ENCODE data around the gene TNIP1.

Gene TNIP1

GRCh38 chr5:151105561-151105960, 24.7 kb upstream of the TNIP1 start:
- DNase-seq = no peak

- DNase-seq = no peak
Observed at GRCh38 chr5:151104795-151105194, 24.0 kb upstream of the TNIP1 start.

GRCh38 chr5:151101746-151102145, 20.9 kb upstream of the TNIP1 start:
- DNase-seq = no peak

- DNase-seq = no peak
Observed at GRCh38 chr5:151101151-151101550, 20.3 kb upstream of the TNIP1 start.

GRCh38 chr5:151100681-151101080, 19.8 kb upstream of the TNIP1 start:
- no peak for DNase-seq

GRCh38 chr5:151098768-151099121, 17.9 kb upstream of the TNIP1 start:
- DNase-seq = no peak

- peak; percentile 53 for DNase-seq
Observed at GRCh38 chr5:151097820-151098767, 17.3 kb upstream of the TNIP1 start.

GRCh38 chr5:151097061-151097460, 16.2 kb upstream of the TNIP1 start:
- no peak for DNase-seq

- DNase-seq = no peak
Observed at GRCh38 chr5:151096001-151096373, 15.2 kb upstream of the TNIP1 start.

GRCh38 chr5:151095341-151096000, 14.6 kb upstream of the TNIP1 start:
- no peak for DNase-seq

GRCh38 chr5:151094852-151095245, 14.0 kb upstream of the TNIP1 start:
- no peak for DNase-seq

GRCh38 chr5:151094030-151094851, 13.4 kb upstream of the TNIP1 start:
- DNase-seq = peak; percentile 76

- peak; percentile 39 for DNase-seq
Observed at GRCh38 chr5:151093476-151093889, 12.6 kb upstream of the TNIP1 start.

GRCh38 chr5:151092762-151093161, 11.9 kb upstream of the TNIP1 start:
- DNase-seq = no peak

- no peak for DNase-seq
Observed at GRCh38 chr5:151089726-151090125, 8.9 kb upstream of the TNIP1 start.

GRCh38 chr5:151088986-151089385, 8.2 kb upstream of the TNIP1 start:
- DNase-seq = no peak

- DNase-seq = no peak
Observed at GRCh38 chr5:151087486-151087885, 6.7 kb upstream of the TNIP1 start.

- peak; percentile 77 for DNase-seq
Observed at GRCh38 chr5:151086905-151087360, 6.1 kb upstream of the TNIP1 start.

GRCh38 chr5:151086192-151086869, 5.5 kb upstream of the TNIP1 start:
- peak; percentile 39 for DNase-seq

- DNase-seq = peak; percentile 78
Observed at GRCh38 chr5:151085517-151086041, 4.7 kb upstream of the TNIP1 start.

- DNase-seq = no peak
Observed at GRCh38 chr5:151084363-151084762, 3.5 kb upstream of the TNIP1 start.

- peak; percentile 82 for DNase-seq
Observed at GRCh38 chr5:151083081-151083676, 2.3 kb upstream of the TNIP1 start.

Measured in CD4-positive, alpha-beta T cell treated with Interleukin-17A for 1 hour (primary cell).